ENCODE measurements around the gene UTP25. TPM values are rescaled to one million over a fixed set of nuclear protein-coding genes. Genes with fewer than 3 reads are reported as not detected.
A peak's percentile ranks its signal among the peaks of the same experiment; 100 is the strongest.

The UTP25 gene
- total and polyA plus RNA-seq, 2 experiments from 2014 or later = 9.5 to 12.2 TPM

GRCh38 chr1:209797978-209798639, 29.7 kb upstream of the UTP25 start:
- TF ChIP-seq EZH2 (IDR thresholded peaks at IDR 0.05; ENCODE audit: insufficient read depth, poor library complexity, severe bottlenecking) = no peak
- TF ChIP-seq EZH2phosphoT487 (IDR thresholded peaks at IDR 0.05; ENCODE audit: insufficient read depth, low read depth) = no peak
- Histone ChIP-seq H3K9me3 (ENCODE audit: low read depth) (no peaks in the 10 kb centered on the region), H3K9ac (no peak overlapping the region), H3K27ac (no peak overlapping the region), H3K4me1 (ENCODE audit: insufficient read depth) (peaks cover 13% of the 10 kb centered on the region), H3K9me2 (ENCODE audit: insufficient read depth) (no peaks in the 10 kb centered on the region), H2AFZ (peak overlapping the region; percentile 62), H3K79me2 (ENCODE audit: insufficient read depth) (no peaks in the 10 kb centered on the region), H3F3A (ENCODE audit: insufficient read depth) (no peaks in the 10 kb centered on the region), H3K4me3 (no peak overlapping the region), H4K20me1 (ENCODE audit: insufficient read depth) (no peaks in the 10 kb centered on the region), H3K36me3 (ENCODE audit: low read depth) (no peaks in the 10 kb centered on the region), H3K4me2 (ENCODE audit: unreplicated experiment) (no peak overlapping the region), H3K27me3 (replicated peaks; ENCODE audit: insufficient read depth) (no peaks in the 10 kb centered on the region)
- peak; percentile 75 for DNase-seq
- WGBS, 2 experiments (ENCODE audit: low coverage in 1 of 2, low lambda C conversion rate in 2 of 2, missing lambda C conversion rate in 2 of 2) = 46 to 53% methylated on average over 9 of the region's 9 CpGs
- in situ Hi-C loops (cut with MboI) = no loop called here

GRCh38 chr1:209800984-209801834, 26.6 kb upstream of the UTP25 start:
- no peak overlapping the region for H3K27ac ChIP-seq
- H3K4me2 ChIP-seq (ENCODE audit: unreplicated experiment) = no peak overlapping the region
- no peaks in the 10 kb centered on the region for H4K20me1 ChIP-seq (ENCODE audit: insufficient read depth)
- H3K27me3 ChIP-seq (replicated peaks; ENCODE audit: insufficient read depth) = no peaks in the 10 kb centered on the region
- peak; percentile 37 for DNase-seq
- H3K79me2 ChIP-seq (ENCODE audit: insufficient read depth) = no peaks in the 10 kb centered on the region
- no peaks in the 10 kb centered on the region for H3K9me2 ChIP-seq (ENCODE audit: insufficient read depth)
- H3F3A ChIP-seq (ENCODE audit: insufficient read depth) = no peaks in the 10 kb centered on the region
- TF ChIP-seq EZH2phosphoT487 (IDR thresholded peaks at IDR 0.05; ENCODE audit: insufficient read depth, low read depth) = no peak
- TF ChIP-seq EZH2 (IDR thresholded peaks at IDR 0.05; ENCODE audit: insufficient read depth, poor library complexity, severe bottlenecking) = no peak
- H3K4me3 ChIP-seq = no peak overlapping the region
- peaks cover 16% of the 10 kb centered on the region for H3K4me1 ChIP-seq (ENCODE audit: insufficient read depth)
- no peaks in the 10 kb centered on the region for H3K36me3 ChIP-seq (ENCODE audit: low read depth)
- in situ Hi-C loops (cut with MboI) = no loop called here
- WGBS, 2 experiments (ENCODE audit: low coverage in 1 of 2, low lambda C conversion rate in 2 of 2, missing lambda C conversion rate in 2 of 2) = 30 to 44% methylated on average over 5 of the region's 5 CpGs
- H3K9ac ChIP-seq = no peak overlapping the region
- H3K9me3 ChIP-seq (ENCODE audit: low read depth) = no peaks in the 10 kb centered on the region
- H2AFZ ChIP-seq = no peak overlapping the region

GRCh38 chr1:209802117-209802779, 25.5 kb upstream of the UTP25 start:
- Histone ChIP-seq H3K9me2 (ENCODE audit: insufficient read depth) (no peaks in the 10 kb centered on the region), H3K27me3 (replicated peaks; ENCODE audit: insufficient read depth) (no peaks in the 10 kb centered on the region), H3F3A (ENCODE audit: insufficient read depth) (peaks cover 2% of the 10 kb centered on the region; the same call in 1 of the 2 replicates), H3K79me2 (ENCODE audit: insufficient read depth) (no peaks in the 10 kb centered on the region), H3K4me1 (ENCODE audit: insufficient read depth) (peaks cover 18% of the 10 kb centered on the region), H3K9ac (no peak overlapping the region), H3K4me2 (ENCODE audit: unreplicated experiment) (no peak overlapping the region), H4K20me1 (ENCODE audit: insufficient read depth) (no peaks in the 10 kb centered on the region), H3K4me3 (no peak overlapping the region), H3K36me3 (ENCODE audit: low read depth) (no peaks in the 10 kb centered on the region), H3K27ac (no peak overlapping the region), H3K9me3 (ENCODE audit: low read depth) (no peaks in the 10 kb centered on the region), H2AFZ (no peak overlapping the region)
- TF ChIP-seq EZH2phosphoT487 (IDR thresholded peaks at IDR 0.05; ENCODE audit: insufficient read depth, low read depth) (no peak), EZH2 (IDR thresholded peaks at IDR 0.05; ENCODE audit: insufficient read depth, poor library complexity, severe bottlenecking) (no peak)
- no peak for DNase-seq
- 67 to 79% methylated on average over 4 of the region's 4 CpGs for whole genome bisulfite sequencing, 2 experiments (ENCODE audit: low coverage in 1 of 2, low lambda C conversion rate in 2 of 2, missing lambda C conversion rate in 2 of 2)
- in situ Hi-C loops (cut with MboI) = no loop called here

DNA sequence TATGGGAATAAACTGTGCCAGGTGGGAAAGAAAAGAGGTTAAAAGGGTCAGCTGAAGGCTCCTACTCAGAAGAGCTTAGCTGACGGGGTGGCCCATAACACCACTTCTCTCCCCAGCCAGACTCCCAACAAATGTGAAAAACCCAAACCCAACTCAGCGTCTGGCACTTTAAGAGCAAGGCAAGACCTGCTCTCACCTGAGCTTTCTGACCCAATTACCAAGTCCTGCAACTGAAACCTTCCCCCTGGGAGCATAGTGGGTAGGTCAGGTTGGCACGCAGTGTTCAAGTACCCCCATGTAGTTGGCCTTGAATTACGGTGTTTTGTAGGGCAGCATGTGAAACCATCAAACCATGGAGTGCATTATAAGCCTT, 25.0 kb upstream of the UTP25 start:
- in situ Hi-C loops (cut with MboI) = no loop called here
- 67 to 71% methylated on average over 4 of the region's 4 CpGs for WGBS, 2 experiments (ENCODE audit: low coverage in 1 of 2, low lambda C conversion rate in 2 of 2, missing lambda C conversion rate in 2 of 2)
- Histone ChIP-seq H3F3A (ENCODE audit: insufficient read depth) (peaks cover 8% of the 10 kb centered on the region), H3K4me2 (ENCODE audit: unreplicated experiment) (no peak overlapping the region), H2AFZ (no peak overlapping the region), H3K36me3 (ENCODE audit: low read depth) (no peaks in the 10 kb centered on the region), H3K27me3 (replicated peaks; ENCODE audit: insufficient read depth) (no peaks in the 10 kb centered on the region), H3K9ac (no peak overlapping the region), H3K79me2 (ENCODE audit: insufficient read depth) (no peaks in the 10 kb centered on the region), H3K9me3 (ENCODE audit: low read depth) (no peaks in the 10 kb centered on the region), H3K4me3 (no peak overlapping the region), H3K9me2 (ENCODE audit: insufficient read depth) (no peaks in the 10 kb centered on the region), H4K20me1 (ENCODE audit: insufficient read depth) (no peaks in the 10 kb centered on the region), H3K4me1 (ENCODE audit: insufficient read depth) (peaks cover 23% of the 10 kb centered on the region), H3K27ac (no peak overlapping the region)
- TF ChIP-seq EZH2phosphoT487 (IDR thresholded peaks at IDR 0.05; ENCODE audit: insufficient read depth, low read depth) (no peak), EZH2 (IDR thresholded peaks at IDR 0.05; ENCODE audit: insufficient read depth, poor library complexity, severe bottlenecking) (no peak)
- DNase-seq = no peak
